MCF 10A (cell line): ENCODE data around the gene FOXP1. TPM values are rescaled to one million over a fixed set of nuclear protein-coding genes. Genes with fewer than 3 reads are reported as not detected.

Source experiments
- BruUV-seq: library from RNA; stranded (reverse); fragments of 400-500 nt; replicated peaks from 2 replicates; lab custom pipeline; 2021; lab: Mats Ljungman, UMichigan
- CTCF ChIA-PET: fragments of 300-600 bp; sonication (Branson Sonifier 250); formaldehyde crosslinking; extraction: SDS; loops from one replicate; lab custom pipeline; 2021; ENCODE audit warnings: antibody characterized with exemption, inconsistent platforms; lab: Yijun Ruan, JAX
- POLR2A ChIA-PET: fragments of 300-600, 350-650 bp; sonication (Branson Sonifier 250); formaldehyde crosslinking; extraction: SDS; loops from one replicate; lab custom pipeline; 2020; ENCODE audit warnings: antibody characterized with exemption, inconsistent platforms; lab: Yijun Ruan, JAX
- DNase-seq: peaks from one replicate; pipeline ENCODE4 v3.0.0-alpha.2; 2018; ENCODE audit not compliant: unreplicated experiment
- H3K27ac Mint-ChIP-seq: one replicate; pipeline ENCODE4 v1.8.0; 2022; ENCODE audit warnings: mild to moderate bottlenecking, low read depth, mixed read lengths; ENCODE audit not compliant: unreplicated experiment
- H3K27me3 Mint-ChIP-seq: one replicate; pipeline ENCODE4 v1.8.0; 2022; ENCODE audit warnings: mixed read lengths; ENCODE audit not compliant: insufficient read depth, unreplicated experiment
- H3K36me3 Mint-ChIP-seq: one replicate; pipeline ENCODE4 v1.8.0; 2022; ENCODE audit warnings: mild to moderate bottlenecking, moderate library complexity, mixed read lengths; ENCODE audit not compliant: insufficient read depth, unreplicated experiment
- H3K4me1 Mint-ChIP-seq: one replicate; pipeline ENCODE4 v1.8.0; 2022; ENCODE audit warnings: mixed read lengths; ENCODE audit not compliant: insufficient read depth, unreplicated experiment
- H3K4me3 Mint-ChIP-seq: one replicate; pipeline ENCODE4 v1.8.0; 2022; ENCODE audit warnings: mild to moderate bottlenecking, moderate library complexity, mixed read lengths; ENCODE audit not compliant: unreplicated experiment
- H3K9me3 Mint-ChIP-seq: one replicate; pipeline ENCODE4 v1.8.0; 2022; ENCODE audit warnings: mixed read lengths; ENCODE audit not compliant: unreplicated experiment
- CTCF ChIP-seq: fragments of 200-600 bp; IDR thresholded peaks from one replicate; pipeline ENCODE4 v1.8.0; 2022; ENCODE audit warnings: antibody characterized with exemption, mild to moderate bottlenecking; ENCODE audit not compliant: unreplicated experiment
- intact Hi-C: fragments of 100-400 bp; cut with micrococcal nuclease; formaldehyde crosslinking; loops from 2 replicates; pipeline ENCODE4 v1.14.1; 2022
- total RNA-seq: library from RNA; stranded (reverse); gene quantifications from 2 replicates; pipeline ENCODE4 v1.2.3, GENCODE V29; 2022

FOXP1 gene
- total RNA-seq, 1 experiment from 2014 or later = 49.0 TPM

DNA sequence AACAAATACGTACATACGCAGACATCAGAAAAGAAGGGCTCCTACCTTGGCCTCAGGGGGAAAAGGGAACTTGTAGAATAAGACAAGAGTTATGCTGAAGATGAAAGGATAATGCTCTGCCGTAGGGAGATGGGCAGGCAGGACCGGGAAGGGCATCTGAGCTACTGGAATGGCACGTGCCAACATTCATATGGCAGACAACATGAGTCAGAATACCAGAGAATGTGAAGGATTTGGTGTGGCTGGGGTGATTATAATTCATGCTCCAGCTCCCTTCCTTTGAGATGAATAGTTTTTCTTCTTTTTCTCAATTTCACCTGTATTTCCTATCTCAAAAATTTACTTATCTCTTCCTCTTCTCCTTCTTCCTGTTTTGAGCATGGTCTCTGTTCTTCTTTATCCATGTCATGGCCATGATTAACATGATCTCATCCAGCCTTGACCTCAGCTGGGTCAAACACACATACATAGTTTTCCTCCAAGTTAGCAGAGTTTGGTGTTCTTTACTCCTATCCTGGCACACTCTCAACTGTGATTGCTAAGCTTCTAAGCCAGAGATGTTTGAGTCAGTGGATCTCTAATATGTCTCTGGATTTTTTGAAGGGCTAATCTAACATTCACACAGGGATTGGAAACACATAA is 507.0 kb downstream of the FOXP1 start:
- CTCF ChIA-PET = interaction anchor here (0.7 to 1.7 kb wide), 3 partner anchors 22 to 580 kb away, joined by 3 read pairs; no protein-coding TSS in a partner anchor
- H3K27me3 Mint-ChIP-seq = no peaks in the 10 kb centered on the region
- H3K36me3 Mint-ChIP-seq = no peaks in the 10 kb centered on the region
- TF ChIP-seq CTCF = no peak
- H3K9me3 Mint-ChIP-seq = no peaks in the 10 kb centered on the region
- BruUV-seq = no TSS peak
- peak overlapping the region; percentile 54 for H3K27ac Mint-ChIP-seq
- POLR2A ChIA-PET = interaction anchor here (0.8 to 1.4 kb wide), 3 partner anchors 20 to 500 kb away, joined by 3 to 4 read pairs (median 3); no protein-coding TSS in a partner anchor
- peaks cover 22% of the 10 kb centered on the region for H3K4me1 Mint-ChIP-seq
- no peak overlapping the region for H3K4me3 Mint-ChIP-seq
- DNase-seq = no peak
- intact Hi-C loops = no loop called here

DNA sequence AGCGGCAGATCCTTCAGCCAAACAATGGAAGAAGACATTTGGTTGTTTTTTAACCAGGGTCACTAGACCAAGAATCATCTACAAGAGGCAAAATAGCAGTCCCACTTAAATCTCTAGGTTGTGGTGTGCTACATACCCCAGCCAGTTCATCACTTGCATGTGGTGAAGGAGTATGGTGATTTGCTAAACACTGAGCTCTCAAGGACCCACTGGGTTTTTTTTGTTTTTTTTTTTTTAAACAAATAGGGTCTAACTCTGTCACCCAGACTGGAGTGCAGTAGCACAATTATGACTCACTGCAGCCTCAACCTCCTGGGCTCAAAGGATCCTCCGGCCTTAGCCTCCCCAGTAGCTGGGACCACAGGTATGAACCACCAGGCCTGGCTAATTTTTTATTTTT is 508.0 kb downstream of the FOXP1 start:
- TF ChIP-seq CTCF = no peak
- Mint-ChIP-seq H3K36me3 (no peaks in the 10 kb centered on the region), H3K4me3 (no peak overlapping the region), H3K4me1 (peaks cover 18% of the 10 kb centered on the region), H3K9me3 (no peaks in the 10 kb centered on the region), H3K27ac (no peak overlapping the region), H3K27me3 (no peaks in the 10 kb centered on the region)
- POLR2A ChIA-PET = no interaction called here
- DNase-seq = no peak
- no TSS peak for BruUV-seq
- CTCF ChIA-PET = interaction anchor here (0.9 to 1.7 kb wide), 3 partner anchors 16 to 21 kb away, joined by 3 to 5 read pairs (median 3); no protein-coding TSS in a partner anchor
- intact Hi-C loops = no loop called here

- peaks cover 24% of the 10 kb centered on the region for H3K4me1 Mint-ChIP-seq
Measured at GRCh38 chr3:71074423-71074822, 509.1 kb downstream of the FOXP1 start.

More at GRCh38 chr3:71074423-71074822, 509.1 kb downstream of the FOXP1 start:
- H3K27ac Mint-ChIP-seq = no peak overlapping the region
- no peak overlapping the region for H3K4me3 Mint-ChIP-seq
- H3K27me3 Mint-ChIP-seq = no peaks in the 10 kb centered on the region
- DNase-seq = no peak
- POLR2A ChIA-PET = no interaction called here
- CTCF ChIA-PET = interaction anchor here (0.5 to 0.9 kb wide), 2 partner anchors 15 to 356 kb away, joined by 3 to 4 read pairs; no protein-coding TSS in a partner anchor
- H3K9me3 Mint-ChIP-seq = no peaks in the 10 kb centered on the region
- BruUV-seq = no TSS peak
- no peaks in the 10 kb centered on the region for H3K36me3 Mint-ChIP-seq
- TF ChIP-seq CTCF = no peak
- intact Hi-C loops = no loop called here
